GM18907 (cell line): Measurements from ENCODE around the gene GAS2L2.

Source experiments
- ATAC-seq: cut with Tn5 transposase; IDR thresholded peaks from one replicate; pipeline ENCODE4 v1.9.1; 2021; ENCODE audit warnings: mild to moderate bottlenecking, moderate library complexity; ENCODE audit not compliant: unreplicated experiment

GAS2L2 gene

DNA sequence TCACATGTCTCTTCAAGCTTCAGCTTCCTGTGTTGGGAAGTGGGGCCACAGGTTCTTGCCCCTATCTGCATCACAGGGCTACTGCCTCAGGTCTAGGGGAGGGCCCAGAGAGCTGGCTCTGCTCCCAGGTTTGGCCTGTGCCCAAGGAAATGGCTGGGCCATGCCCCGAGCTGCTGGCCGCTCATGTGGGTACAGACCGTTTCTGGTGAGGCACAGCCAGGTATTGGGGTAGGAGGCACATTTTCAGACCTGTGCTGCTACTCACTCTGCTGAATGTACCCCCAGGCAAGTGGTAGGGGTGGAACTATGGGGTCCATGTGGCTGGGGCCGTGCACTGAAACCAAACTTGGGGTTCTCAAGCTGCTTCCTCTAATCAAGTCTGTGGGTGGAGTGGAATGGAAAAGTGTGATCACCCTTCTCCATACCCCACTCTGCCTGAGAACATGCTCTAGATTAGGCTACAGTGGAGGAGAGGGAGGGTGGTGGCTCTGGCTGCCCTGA is 4.6 kb downstream of the GAS2L2 start:
- no peak for ATAC-seq

DNA sequence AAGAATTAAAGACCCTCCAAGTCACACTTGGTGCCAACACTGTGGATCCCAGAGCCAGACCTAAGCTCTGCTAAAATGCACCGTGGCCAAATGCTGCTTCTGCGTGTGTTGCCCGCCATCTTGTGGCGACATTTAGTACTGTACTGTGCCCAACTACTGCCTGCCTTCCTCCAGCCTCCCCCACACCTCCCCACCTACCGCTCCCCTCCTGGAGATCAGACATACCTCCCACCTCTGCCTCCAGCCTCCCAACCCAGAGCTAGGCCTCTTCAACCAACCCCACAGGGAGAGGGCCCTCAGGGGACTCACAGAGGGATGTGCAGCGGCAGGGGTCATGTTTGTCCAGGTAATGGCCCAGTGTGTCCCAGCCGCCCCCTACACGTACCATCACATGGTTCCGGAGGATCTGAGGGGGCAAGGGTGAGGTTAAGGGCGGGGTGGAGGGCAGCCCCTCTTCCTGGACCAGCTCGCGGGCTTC is 5.5 kb downstream of the GAS2L2 start:
- ATAC-seq = no peak

DNA sequence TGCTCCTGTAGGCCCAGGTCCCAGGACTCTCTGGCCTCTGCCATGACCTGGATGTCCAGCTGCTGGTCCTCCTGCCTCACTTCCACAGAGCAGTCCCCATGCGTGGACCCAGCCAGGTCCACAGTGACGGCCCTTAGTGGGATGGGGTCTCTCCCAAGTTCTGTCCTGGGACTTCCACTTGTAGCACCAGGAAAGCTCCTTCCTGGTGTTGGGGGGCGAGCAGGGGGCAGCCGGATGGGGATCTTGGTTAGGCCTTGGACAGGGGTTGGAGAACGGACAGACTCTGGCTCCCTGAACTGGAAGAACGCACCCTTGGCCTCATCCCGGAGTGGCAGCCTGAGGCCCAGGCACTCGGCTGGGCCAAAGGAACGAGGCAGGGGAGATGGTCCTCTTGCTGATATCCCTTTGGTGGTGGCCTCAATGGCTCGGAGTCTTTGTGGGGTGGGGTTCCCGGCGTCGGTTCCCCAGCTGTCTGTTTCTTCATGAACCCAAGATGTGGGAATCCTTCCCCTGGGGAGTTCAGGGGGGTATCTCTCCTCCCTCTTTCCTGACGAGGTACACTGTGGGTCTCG is 7.2 kb downstream of the GAS2L2 start:
- no peak for ATAC-seq

DNA sequence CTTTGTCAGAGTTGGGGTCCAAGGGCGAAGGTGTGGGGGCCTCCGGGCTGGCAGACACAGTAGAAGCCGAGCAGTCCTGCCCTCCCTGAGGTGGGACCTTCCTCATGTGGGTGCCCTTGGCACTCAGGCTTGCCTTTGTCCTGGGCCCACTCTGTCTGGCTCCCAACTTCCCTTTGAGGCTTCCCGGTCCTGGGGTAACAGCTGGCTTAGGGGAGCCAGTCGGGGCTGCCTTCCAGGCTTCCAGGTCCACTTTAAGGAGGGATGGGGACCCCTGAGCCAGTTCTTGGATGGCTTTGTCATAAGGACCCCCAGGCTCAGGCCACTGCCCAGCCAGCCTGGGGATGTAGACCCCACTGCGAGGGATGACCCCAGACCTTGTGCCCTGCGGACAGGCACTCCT is 7.8 kb downstream of the GAS2L2 start:
- ATAC-seq = no peak

DNA sequence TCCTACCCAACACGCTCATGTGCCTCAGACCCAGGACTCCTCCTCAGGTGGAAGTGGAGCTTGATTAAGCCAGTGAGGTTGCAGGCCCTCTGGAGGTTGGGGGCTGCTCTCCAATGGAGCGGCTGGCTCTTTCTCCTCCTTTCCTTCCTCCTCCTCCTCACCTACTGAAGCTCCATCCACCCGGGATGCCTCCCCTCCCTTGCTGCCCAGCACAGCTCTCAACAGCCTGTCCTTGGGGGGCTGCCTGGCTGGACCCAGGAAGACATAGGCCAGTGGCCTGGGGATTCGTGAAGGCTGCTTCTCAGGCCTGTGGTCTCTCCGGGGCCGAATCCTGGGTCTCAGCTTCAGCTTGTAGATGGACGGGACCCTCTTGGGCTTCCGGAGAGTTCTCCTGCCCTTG is 8.2 kb downstream of the GAS2L2 start:
- ATAC-seq = no peak

DNA sequence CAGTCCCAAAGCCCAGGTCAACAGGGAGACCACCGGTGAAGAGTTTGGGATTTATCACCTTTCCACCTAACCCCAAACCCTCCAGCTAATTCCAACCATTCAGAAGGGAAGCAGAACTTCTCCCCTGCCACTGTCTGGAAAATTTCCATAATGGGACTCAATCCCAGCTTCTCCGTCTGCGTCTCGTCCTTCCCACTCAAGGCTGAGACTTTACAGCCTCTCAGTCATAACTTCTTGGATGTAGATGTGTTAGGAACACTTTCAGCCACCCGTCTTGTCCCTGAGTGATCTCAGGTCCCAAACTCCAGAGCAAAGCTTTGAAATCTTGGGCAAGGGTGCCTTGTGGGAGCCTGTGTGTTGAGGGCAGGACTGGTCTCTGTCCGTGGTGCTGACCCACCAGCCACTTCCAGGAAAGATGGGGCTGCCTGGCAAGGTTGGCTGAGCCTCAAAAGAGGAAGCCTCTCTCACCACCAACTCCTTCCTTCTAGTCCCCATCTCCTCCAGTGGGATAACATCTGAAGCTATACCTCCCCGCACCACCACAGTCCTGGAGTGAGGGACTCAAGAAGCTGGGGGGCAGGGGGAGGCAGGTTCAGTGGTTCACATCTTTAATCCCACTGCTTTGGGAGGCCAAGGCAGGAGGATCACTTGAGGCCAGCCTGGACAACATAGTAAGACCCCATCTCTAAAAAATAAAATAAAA is 9.3 kb downstream of the GAS2L2 start:
- ATAC-seq = no peak

DNA sequence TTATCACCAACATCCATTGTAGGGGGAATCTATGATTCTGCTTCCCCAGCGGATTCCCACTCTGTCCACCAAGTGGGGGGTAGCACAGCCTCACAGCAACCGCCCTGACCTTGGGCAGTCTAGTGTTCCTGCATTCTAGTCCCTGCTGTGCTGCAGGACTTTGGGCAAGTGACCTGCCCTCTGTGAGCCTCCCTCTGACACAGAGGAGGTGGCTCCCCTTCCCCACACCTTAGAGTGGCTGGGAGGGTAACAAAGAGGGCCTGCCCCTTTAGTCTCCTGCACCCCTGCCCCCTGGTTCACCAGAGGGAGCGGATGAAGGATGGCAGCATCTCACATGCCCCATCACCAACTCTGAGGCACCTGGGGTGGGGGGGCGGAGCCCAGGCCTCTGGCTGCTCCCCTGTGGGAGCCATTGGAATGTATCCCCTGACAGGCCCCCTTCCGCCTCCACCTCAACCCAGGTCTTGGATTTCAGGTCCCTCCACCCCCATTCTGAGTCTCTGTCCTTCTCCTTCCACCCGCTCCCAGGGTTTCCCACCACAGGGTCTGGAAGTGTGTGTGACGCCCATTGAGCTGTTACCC is 10.1 kb downstream of the GAS2L2 start:
- ATAC-seq = no peak

DNA sequence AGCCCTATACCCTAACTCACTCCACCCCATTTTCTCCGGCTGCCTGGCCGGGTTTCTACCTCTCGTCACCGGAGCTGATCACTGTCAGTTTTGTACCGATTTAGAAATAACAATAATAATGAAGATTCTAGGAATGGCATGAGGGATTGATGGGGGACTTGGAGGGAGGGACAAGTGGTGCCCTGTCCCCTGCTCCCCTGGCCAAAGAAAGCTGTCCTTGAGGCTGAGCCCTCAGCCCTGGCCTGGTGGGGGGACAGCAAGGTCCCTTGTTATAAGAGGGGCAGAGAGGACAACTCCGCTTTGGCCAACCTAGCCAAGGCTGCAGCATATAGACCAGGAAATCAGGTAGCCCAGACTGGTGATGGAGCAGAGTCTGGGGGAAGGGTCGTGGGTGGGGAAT is 10.5 kb downstream of the GAS2L2 start:
- no peak for ATAC-seq

DNA sequence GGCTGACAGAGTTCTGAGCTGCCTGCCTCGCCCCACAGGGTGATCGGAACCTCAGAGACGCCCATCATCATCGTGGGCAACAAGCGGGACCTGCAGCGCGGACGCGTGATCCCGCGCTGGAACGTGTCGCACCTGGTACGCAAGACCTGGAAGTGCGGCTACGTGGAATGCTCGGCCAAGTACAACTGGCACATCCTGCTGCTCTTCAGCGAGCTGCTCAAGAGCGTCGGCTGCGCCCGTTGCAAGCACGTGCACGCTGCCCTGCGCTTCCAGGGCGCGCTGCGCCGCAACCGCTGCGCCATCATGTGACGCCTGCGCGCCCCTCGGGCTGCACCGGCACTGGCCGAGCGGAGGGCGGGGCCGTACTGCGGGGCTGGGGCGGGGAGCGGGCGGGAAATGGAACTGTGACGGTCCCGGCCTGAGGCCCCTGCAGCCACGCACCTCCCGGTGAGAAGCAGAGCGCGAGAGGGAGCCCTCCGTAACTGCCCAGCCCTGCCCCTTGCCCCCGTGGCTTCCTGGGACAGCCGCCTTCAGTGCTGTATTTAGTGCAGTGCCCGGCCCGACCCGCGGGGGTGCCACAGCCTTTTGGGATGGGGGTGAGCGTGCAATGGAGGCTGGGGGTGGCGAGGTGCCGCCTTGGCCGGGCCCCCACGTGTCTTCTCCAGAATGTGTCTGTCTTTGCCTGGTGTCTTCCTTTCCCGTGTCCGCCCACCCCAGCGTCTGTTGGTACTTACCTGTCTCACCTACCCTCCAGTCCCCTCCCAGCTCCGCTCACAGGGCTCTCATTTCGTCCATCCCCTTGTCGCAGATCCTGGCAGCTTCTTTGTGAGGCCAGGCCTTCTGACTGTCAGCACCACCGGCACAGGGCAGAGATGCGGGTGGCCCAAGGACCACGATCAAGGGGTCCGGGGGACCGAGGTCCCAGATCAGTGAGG is 11.8 kb downstream of the GAS2L2 start:
- no peak for ATAC-seq

DNA sequence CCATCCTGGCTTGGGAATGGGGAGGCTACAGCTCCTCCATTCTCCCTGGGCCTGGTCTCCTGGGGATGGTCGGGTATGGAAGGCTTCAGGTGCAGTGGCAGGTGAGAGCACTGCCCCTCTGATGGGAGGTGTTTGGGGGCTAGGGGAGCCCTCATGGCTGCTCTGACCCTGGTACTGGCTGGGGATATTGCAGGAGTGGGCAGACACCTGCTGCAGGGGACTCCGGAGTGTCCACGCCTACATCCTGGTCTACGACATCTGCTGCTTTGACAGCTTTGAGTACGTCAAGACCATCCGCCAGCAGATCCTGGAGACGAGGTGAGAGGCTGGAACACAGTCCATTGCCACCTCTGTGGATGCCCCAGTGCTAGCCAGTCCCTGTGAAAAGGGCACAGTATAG is 12.8 kb downstream of the GAS2L2 start:
- no peak for ATAC-seq

DNA sequence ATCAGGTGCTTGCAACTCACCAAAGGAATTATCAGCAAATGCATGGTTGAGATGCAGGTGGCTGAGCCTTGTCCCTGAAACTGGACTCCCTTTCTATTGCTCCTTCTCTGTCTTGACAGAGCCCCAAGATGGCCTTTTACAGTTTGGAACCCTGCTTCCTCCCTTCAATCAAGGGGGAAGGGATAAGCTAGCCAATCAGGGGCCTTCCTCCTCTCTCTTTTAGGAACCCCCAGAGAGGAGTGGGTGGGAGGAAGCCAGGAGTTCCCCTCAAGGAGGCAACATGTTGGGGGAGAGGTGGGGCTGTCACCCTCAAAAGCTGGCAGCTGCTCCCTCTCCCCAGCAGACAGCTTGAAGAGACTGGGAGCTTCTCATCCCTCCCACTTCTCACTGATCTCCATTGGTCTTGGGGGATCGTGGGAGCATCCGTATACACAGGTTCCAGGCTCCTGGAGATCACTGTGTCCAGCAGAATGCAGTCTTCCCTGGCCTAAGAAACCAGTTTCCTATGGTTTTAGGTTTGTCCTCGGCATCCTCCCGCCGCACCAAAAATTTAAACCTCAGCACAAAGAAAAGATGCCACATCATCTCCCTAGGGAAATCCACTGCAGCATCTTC is 14.4 kb downstream of the GAS2L2 start:
- no peak for ATAC-seq

DNA sequence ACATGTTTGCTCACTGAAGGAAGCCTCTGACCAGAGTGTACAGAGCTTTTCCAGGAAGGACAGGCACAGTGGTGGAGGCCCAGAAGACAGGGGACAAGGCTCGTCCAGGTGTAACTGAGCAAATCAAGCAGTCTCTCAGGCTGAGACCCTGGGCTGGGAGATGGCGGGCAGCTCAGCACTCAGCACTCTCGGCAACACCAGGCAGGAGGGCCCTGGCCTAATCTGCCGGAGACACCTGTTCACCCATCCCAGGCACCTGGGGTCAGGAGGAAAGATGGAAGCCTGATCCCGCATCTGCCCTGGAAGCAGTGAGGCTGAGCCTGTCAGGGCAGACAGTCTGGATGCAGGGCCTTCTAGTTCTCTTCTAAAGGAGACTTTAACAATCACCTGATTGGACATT is 16.8 kb downstream of the GAS2L2 start:
- ATAC-seq = no peak

DNA sequence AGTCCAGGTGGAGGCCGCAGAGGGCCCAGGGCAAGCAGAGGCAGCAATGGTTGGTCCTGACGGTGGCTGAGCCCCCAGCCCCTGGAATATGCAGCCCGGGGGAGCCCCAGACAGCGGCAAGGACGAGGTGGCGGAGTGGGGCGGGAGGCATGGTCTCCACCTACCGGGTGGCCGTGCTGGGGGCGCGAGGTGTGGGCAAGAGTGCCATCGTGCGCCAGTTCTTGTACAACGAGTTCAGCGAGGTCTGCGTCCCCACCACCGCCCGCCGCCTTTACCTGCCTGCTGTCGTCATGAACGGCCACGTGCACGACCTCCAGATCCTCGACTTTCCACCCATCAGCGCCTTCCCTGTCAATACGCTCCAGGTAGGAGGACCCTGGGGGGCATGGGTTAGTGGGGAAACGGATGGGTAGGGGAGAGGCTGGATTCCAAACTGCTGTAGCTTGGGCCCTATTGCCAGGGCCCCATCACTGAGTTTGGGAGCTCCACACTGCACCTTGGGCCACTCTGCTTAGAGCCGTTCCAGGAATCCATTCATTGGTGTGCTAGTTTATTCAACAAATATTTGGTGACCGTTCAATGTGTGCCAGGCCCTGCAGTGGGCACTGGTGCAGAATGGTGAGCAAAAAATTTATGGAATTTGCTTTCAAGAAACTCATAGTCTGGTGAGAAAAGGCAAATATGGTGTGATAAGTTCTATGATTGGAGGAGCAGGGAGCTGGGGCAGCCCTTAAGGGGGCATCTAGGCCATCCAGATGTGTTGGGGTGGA is 17.8 kb downstream of the GAS2L2 start:
- ATAC-seq = no peak

DNA sequence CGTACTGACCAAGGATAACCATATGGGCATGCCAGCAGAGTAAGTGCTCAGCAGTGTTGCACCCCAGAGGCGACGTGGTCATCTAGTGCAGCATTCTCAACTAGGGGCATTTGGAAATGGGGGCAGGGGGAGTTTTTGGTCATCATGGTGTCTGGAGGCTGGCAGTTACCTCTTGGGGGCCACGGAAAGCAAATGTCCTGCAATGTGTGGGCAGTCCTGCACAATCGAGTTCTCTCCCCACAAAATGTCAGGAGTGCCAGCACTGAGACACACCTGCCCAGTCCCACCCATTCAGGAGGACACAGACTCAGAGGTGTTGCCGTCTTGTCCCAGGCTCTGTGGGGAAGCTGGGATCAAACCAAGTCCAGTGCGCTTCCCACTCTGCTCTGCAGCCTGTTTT is 18.6 kb downstream of the GAS2L2 start:
- no peak for ATAC-seq

DNA sequence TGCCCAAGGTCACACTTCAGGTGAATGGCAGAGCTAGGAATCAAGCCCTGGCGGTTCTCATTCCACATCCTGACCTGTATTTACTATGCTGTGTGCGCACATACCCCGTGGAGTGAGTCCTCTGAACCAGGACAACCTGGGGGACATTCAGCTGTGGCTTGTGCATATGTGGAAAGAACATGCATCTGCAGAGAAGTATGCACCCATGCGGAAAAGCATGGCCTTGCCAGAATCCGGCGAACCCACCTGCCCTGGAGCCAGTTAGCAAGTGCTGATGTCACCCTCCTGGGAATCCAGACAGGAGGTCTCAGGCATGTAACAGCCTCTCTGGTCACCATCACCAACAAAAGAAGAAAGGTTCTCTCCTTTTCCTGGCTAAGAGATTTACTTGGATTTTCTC is 19.7 kb downstream of the GAS2L2 start:
- no peak for ATAC-seq

DNA sequence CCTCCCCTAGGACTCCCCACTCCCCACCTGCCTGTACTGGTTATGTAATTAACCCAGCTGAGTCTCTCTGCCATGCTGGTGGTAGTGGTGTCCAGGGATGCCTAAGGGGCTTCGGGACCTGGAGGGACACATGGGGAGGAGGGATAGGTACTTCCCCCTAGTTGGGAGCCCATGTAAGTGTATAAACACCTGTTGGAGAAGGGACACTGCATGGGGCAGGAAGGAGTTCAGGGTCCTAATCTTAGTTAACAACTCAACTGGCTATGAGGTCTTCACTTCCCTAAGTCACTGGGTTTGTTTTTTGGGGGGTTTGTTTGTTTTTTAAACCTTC is 20.3 kb downstream of the GAS2L2 start:
- no peak for ATAC-seq

DNA sequence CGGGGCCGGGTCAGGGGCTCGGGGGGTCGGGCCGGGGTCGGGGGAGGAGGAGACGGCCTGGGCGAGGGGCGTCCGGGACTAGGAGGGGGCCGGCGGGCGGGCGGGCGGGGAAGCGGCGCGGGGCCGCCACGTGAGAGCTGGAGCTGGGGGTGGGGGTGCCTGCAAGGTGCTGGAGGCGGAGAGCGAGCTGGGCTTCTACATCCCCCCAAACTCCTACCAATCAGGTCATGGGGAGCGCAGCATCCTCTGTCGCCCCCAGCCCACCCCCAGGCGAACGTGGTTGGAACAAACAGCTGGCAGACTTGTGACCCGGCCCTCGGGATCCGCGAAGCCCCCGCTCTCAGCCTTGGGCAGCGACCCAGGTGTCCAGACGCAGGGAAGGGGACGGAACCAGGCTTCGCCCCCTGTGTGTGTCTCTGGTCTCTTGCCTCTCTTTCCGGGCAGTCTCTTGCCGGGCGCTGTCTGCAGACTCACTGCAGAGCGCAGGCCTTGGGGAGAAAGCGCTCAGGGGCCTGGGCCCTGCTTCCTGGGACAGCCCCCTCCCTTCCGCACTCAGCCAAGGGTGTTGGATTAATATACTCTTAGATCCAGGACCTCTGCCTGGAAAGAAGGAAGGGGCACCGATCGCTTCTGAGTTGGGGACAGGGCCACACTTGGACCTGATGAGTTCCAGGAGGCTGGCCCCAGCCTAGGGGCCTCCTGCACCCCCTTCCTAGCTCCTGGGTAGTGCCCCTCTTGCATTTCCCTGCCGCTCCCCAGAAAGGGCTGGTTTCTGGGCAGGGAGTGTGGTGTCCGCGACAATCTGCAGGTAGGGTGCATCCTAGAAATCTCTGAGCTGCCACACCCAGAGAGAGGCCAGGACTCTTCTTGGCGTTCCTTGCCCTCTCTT is 20.9 kb downstream of the GAS2L2 start:
- ATAC-seq = no peak

DNA sequence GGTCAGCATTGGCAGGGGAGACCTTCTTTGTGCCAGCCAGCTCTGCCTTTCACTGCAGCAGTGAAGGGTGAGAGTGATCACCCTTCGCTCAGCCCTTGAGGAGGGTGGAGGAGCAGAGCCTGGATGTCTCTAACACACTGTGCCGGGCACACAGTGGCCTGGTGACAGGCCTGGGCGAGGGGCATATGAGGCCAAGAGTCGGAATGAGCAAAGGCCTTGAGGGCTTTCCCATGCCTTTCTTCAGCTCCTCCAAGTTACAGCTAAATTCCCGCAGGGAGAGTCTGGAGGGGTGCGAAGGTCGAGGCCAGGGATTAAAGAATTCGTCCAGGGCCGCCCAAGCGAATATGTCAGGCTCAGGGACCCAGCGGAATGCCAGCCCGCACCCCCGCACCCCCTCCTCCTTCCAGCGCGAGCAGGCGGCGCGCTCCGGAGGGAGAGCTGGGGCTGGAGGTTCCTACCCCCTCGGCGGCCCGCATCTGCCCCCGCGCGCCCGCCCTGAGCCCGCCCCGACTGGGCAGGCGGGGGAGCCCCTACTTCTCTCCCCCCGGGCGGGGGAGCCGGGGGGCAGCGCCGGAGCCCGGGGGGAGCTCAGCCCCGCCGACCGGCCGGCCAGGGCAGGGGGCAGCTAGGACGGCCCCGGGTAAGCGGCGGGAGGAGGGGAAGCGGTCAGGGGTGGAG is 21.7 kb downstream of the GAS2L2 start, which contains the start of gene RASL10B:
Gene RASL10B, plus strand, starts transcription at position 401 of the 678 bp plus-strand sequence. CDS start 3,546 bp downstream, outside the sequence.
- ATAC-seq = no peak
